Thyroid gland (tissue), 4 donors: ENCODE results near the gene SMARCA5.

ENCODE experiments used
- CTCF ChIP-seq, 6 experiments: fragments of 200-600 bp in 3 of 6; fragments of 450-650 bp in 3 of 6; sonication (generic) in 3 of 6; IDR thresholded peaks; one replicate each; pipeline ENCODE4 v1.5.1; 2016 to 2019; ENCODE audit warnings: antibody characterized with exemption in 6 of 6, mild to moderate bottlenecking in 2 of 6, inconsistent platforms in 1 of 6, moderate library complexity in 1 of 6
- POLR2A ChIP-seq, 2 donors: fragments of 450-650 bp; IDR thresholded peaks; one replicate each; pipeline ENCODE4 v1.6.1; 2017; ENCODE audit warnings: antibody characterized with exemption in 2 of 2, mild to moderate bottlenecking in 2 of 2, moderate library complexity in 1 of 2

- no peak for TF ChIP-seq CTCF (IDR thresholded peaks at IDR 0.05)
- no peak for TF ChIP-seq POLR2A (IDR thresholded peaks at IDR 0.05)
These were observed 27.2 kb upstream of the SMARCA5 start for GRCh38 chr4:143486314-143486713.
